Measurements from ENCODE around the gene PML.

Gene PML

DNA sequence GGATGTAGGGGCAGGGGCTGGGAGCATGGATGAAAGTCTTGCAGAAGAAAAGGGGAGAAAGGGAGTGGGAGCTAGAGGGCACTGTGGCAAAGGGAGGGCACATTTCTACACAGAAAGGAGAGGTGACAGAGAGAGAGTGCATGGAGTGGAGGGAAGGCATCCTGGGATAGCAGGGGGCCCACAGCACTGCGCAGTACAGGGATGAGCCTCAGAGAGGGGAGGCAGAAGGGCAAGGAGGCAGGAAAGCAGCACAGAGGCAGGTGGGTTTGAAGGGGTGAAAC is 7.8 kb upstream of the PML start:
- no peak for DNase-seq

DNA sequence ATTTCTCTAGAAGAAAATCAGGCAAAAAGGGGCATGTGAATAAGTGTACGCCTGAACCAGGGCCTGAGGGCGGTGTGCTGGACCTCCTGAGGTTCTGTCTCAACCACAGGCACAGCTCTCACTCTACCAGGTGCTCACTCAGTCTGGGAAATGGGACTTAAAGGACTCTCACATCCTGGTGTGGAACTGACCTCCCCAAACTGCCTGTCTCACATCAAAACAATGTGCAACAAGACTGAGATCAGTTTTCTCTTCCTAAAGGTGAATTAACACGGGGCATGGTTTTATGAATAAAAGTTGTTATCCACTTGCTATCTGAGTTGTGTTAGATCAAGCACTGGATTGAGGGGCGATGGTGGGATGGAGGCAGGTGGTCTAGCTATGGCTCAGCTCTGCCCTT is 7.3 kb upstream of the PML start:
- no peak for DNase-seq

DNA sequence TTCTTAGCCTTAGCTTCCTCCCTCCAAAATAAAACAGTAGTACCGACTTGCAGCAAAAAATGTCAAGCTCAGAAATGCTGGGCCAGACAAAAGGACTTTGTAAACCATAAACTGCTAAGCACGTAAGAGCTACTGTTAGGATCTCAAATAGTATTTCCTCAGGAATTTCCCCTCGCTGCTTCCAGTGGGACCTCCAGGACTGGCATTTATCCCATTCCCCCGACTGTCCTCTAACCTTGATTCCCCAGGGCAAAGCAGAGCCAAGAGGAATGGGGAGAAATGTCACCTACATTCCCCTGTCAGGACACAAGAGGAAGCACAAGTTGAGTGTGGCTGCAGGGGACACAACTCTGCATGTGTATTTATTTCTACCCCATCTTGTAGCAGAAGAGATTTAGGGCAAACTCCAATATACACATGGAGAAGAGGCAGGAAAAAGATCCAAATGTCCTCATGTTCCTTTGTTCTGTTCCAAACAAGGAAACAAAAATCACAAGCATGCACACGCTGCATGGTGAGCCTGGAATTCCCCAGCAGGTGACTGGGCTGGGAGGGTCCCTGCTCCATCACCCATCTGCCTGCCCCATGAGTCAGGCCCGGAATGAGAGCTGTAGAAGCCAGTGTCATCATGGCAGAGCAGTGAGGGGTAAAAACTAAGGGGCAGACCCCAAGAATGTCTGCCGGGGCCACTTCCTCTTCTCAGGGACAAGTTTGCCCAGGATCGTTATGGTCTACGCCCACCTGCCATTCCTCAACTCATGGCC is 6.7 kb upstream of the PML start:
- peak; percentile 65 for DNase-seq

DNA sequence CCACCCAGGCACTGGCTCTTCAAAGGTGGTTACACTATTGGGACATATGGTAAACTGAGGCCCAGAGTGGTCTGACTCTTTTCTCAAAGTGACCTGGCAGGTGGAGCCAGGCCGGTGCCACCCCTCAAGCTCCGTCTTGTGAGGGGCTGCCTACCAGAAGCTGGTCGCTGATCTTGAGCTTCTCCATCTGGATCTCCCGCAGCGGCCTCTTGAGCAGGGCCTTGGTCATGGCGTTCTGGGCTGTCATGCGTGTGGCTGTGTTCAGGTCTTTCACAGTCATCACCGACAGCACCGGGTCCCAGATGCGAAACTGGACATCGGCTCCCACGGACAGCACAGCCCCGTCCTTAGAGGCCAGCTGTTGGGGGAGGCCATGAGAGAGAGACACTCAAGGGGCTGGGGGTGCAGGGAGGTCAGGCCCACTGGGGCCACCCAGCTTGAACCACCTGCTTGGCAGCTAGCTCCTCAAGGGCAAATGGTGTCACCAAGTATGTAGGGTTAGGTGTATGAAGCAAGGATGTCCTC is 6.0 kb upstream of the PML start:
- DNase-seq, result no peak

DNA sequence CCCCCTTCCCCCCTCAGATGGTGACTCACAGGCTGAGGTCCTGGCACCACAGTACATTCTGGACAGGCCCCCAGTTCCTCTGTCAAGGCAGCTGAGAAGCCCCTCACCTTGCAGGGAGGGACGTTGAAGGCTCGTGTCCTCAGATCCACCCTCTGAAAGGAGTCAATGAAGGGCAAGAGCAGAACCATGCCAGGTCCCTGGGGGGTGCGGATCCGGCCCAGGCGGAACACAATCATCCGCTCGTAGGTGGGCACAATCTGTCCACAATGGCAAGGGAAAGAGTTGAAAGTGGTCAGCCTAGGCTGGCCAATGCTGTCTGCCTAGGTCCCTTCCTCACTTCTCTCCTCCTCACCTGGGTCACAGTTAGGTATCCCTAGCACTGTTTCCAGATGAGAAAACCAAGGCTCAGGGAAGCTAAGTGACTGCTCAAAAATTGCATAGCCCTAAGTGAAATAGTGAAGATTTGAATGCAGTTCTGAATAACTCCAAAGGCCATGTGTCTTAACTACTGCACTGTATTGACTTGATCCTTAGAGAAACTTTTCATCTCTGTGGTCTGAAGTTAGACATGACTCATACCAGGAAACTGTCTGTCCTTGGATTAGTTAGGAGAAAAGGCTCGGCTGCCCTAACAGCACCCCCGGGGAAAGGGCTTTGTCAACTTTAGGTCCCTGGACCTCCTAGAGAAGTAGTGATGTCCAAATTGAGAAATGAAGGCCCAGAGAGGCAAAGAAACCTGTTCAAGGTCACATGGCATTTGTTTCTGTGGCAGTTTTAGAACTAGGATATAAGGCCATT is 5.3 kb upstream of the PML start:
- DNase-seq, result peak; percentile 11

DNA sequence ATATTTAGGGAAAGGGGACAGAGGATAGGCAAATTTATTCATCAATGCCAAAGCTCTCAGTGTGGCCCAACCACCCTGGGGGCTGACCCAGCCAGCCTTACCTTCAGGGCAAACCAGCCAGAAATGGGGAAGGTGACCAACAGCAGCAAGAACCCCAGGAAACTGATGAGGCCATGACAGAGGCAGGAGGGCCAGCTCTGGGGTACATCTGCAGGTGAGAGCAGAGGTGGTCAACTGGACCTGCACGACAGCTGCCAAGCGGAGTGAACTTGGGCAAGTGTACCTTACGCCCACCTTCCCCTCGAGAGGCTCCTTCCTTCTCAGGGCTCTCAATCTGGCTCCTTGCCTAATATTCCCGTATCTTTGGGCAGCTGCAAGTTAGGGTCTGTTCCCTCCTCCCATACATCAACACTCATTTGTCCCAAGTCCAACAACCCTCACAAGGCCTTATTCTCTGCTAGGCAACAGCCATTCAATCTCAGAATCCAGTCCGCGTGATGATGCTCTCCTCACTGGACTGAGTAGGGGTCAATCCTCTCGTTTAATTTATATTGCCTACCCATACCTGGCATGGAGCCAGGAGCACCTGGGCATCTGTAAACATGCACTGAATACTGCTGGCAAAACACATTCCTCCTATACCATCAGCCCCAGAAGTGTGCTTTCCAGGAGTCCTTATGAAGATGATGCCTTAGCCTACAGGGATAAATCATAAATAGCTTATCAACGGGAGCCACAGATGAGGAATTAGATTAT is 4.1 kb upstream of the PML start:
- no peak for DNase-seq

DNA sequence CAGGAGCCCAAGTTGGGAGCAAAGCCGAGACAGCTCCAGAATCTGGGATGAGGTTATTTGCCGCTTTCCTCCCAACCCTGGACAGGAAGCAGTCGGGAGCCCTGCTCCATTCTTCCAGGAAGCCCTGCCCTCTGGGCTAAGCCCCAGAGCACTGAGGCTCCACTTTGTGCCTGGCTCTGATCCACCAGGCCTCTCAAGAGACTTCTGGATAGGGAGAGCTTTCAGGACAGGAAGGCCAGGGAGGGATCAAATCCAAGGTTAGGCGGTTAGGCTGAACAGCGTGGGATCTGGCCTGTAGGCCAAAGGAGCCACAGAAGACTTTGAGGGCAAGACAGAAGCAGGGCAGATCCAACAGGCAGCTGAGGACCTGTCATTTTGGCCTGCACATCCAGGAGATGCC is 3.3 kb upstream of the PML start:
- DNase-seq, result no peak

DNA sequence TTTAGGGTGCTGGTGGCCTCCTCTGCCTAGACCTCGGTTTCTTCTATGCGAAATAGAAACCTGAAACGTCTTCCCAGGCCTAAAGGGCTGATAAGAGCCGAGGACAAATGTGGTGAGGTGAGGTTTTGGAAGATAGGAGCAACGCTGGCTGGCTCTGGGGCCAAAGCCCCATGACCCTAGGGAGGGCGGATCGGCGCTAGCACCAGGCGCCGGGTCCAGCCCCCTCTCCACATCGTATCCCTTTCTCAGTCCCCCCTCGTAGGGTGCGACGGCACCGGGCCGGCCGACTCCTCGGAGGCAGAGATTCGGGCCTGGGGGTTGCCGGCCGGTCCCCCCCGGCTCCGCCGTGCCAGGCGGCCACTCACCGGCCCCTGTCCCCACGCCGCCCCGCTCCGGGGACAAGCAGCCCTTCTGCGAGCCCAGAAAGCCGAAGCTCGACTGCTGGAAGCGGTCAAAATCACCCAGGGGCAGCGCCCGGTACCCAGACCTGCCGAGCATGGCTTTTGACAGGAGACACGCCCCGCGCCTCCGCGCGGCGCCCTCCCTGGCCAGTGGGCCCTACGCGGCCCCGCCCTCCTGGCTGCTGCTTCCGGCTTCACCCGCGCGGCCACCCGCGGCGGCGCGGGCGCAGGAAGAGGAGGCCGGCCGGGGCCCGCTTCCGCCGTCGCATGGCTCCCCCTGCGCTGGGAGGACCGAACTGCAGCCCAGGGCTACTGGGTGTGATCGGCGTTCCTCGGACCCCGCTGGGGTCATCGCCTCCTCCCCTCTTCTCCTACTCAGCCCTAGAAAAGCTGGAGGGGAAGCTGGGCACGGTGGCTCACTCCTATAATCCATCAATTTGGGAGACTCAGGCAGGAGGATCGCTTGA is 2.6 kb upstream of the PML start, which contains the start of gene STOML1:
Gene STOML1, minus strand, starts transcription at position 570 of the 868 bp plus-strand sequence. Its CDS starts 72 bp downstream, at position 498.
- DNase-seq, result peak; percentile 96

DNA sequence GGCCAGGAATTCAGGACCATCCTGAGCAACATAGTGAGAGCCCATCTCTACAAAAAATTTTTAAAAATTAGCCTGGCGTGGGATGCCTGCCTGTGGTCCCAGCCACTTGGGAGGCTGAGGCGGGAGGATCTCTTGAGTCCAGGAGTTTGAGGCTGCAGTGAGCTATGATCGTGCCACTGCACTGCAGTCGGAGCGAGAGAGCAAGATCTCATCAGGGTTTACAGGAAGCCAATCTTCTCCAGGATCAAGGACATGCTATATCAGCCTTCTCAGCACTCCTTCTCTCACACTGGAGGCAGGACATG is 2.0 kb upstream of the PML start:
- DNase-seq, result no peak

DNA sequence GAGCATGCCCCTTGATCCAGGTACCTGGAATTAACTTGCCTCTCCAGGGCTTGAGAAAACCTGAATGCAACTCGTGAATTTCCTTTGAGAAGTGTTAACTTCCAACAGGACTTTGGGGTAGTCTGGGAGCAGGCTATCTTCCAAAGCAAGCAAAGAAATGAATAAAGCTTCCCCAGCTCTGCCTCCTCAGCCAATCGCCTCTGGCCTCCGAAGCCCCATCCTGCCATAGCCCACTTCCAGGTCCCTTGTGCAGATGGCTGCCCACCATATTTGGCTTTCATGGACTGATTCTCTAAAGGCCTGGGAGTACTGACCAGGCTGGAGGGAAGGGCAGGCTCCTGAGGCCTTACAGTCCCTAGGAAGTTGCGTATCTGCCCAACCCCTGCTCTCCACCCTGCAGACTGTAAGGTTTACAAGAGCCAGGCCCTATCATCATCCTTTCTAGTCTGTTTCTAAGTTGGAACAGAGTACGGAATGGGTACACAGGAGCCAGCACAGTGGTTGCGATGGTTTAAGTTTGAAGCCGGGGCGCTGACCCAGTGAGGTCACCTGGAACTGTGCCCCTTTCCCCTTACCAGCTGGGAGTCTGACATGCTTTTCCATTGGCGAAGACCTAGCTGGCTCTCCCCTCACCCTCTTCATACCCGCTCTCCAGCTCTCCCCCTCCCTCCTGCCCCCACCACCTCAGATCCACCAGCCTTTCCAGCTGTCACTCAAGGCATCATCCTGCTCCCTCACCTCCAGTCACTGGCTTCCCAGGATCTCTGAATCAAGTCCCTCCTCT is 1.1 kb upstream of the PML start:
- no peak for DNase-seq

DNA sequence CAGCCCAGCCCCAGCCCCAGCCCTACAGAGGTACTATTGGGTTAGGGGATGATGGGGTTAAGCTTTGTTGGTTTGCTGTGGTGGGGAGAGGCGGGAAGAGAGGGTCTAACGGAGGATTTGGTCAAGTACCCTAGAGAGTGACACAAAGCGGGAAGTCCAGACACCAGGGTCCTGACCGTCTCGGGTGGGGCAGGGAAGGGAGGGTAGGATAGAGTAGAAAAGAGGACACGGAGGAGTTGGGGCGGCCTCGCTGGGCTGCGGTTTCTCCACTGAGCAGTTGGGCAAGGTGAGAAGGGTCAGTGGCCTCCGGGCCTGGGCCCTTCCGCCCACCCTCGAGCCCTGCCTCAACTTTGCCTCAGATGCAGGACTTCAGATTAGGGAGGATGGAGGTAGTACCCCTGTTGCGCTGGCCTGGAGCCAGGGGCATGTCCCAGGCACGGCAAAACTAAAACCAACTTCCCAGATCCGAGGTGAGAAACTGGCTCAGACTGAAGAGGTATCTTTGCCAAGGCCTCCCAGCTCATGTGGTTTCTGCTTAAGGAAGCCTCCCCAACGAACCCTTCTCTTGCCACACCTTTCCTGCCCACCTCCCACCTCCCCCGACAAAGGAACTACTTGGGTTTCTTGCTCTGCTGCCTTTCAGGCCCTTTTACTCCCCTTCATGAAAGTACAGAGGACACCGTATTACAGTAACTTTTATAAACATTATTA is 551 bp downstream of the PML start:
- peak; percentile 74 for DNase-seq

DNA sequence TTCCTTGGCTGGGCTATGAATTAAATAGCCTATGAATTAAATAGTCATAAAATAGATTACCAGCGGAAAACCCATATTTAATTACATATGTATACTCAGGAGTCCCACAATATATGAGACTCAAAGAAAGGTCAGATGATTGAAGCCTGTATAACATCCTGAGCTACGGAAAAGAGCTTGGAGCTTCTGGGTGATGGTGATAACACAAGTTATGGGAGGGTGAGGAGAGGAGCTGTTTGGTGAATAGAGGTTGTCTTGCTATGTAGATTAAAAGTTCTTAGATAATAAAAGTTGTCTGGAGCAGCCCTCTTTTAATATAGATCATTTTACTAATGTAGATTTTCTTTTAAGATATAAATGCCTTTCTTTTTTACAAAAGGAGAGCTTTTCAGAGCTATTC is 1.8 kb downstream of the PML start:
- no peak for DNase-seq

DNA sequence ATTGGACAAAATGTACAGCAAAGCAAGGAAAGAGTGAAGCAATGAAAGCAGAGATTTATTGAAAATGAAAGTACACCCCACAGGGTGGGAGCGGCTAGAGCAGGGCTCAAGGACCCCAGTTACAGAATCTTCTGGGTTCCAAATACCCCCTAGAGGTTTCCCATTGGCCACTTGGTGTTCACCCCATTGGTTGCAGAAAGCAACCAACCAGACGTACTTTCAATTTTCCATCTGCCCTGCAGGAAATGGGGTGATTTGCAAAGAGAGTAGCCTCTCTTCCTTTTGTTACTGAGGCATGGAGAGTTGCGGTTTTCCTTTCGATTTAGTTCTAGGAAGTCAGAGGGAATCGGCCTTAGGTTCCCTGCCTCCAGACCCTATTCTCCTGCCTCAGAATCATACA is 2.4 kb downstream of the PML start:
- peak; percentile 92 for DNase-seq

DNA sequence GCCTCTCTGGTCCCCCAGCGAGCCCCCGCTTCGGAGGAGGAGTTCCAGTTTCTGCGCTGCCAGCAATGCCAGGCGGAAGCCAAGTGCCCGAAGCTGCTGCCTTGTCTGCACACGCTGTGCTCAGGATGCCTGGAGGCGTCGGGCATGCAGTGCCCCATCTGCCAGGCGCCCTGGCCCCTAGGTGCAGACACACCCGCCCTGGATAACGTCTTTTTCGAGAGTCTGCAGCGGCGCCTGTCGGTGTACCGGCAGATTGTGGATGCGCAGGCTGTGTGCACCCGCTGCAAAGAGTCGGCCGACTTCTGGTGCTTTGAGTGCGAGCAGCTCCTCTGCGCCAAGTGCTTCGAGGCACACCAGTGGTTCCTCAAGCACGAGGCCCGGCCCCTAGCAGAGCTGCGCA is 3.5 kb downstream of the PML start:
- no peak for DNase-seq

DNA sequence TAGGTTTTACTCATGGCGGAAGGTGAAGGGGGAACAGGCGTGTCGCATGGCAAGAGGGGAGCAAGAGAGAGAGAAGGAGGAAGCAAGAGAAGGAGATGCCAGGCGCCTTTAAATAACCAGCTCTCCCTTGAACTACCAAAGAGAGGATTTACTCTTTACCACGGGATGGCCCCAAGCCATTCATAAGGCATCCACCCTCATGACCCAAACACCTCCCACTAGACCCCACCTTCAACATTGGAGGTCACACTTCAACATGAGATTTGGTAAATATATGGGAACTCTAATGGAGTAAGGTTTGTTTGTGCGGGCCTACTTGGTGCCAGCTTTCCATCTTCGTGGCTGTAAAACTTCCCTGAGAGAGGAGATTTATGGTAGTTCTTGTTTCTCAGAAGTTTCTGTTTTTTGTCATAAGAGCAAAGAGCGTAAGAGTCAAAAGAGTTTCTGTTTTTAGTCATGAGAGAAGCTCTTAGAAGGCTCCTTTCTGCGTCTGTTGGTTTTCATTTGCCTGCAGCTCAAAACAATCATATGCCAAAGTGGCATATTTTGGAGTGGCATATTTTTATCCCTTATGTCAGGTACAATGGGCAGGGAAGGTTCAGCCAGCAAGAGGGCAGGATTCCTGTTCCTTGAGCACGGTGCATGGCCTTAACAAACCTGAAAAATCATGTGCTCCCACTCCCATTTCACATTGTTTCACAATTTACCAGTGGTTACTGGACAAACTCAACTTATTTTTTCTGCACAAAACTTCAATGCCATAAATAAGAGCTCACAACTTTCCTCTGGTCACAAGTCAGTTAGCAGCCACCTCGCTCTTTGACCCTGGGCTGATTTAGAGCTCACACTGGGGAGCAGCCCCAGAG is 12.5 kb downstream of the PML start:
- DNase-seq, result no peak

DNA sequence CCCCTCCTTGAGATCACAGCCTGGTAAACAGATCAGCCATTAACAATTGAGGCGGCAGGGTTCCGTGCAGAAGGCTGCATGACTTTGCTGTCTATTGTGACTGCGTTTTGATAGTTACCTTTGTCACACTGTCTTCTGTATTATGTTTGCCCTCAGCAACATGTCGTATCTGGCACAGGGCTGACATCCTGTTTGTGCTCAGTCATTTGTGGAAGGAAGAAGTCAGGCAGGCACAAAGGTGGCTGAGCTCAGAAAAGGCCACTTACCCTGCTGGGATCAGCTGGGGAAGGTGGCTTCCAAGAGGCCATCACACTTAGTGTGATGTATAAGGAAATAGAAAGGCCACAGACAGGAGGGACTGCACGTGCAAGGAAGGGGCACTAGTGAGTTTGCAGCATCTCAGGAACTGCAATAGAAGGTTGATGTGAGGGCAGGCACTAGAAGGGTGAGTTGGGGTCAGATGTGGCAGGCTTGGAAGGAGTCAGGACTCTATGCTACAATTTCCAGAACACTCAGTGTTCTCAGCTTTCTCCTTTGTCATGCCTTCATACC is 13.4 kb downstream of the PML start:
- DNase-seq, result no peak

DNA sequence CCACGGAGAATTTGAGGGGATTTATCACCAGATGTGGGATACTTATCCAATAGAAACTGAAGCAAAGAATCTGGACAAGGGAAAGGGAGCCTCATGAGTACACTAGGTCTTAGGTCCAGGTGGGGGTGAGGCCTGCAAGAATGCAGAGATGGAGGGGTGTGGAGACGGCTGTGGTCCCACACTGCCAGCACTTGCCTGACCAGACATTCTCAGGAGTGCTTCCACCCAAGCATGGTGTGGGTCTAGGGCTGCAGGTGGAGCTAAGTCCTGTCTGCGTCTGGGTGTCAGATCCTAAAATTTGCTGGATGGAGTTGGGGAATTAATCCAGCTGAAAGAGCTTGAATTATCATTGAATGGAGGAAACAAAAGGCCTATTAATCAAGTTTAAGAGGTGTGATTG is 14.4 kb downstream of the PML start:
- no peak for DNase-seq

DNA sequence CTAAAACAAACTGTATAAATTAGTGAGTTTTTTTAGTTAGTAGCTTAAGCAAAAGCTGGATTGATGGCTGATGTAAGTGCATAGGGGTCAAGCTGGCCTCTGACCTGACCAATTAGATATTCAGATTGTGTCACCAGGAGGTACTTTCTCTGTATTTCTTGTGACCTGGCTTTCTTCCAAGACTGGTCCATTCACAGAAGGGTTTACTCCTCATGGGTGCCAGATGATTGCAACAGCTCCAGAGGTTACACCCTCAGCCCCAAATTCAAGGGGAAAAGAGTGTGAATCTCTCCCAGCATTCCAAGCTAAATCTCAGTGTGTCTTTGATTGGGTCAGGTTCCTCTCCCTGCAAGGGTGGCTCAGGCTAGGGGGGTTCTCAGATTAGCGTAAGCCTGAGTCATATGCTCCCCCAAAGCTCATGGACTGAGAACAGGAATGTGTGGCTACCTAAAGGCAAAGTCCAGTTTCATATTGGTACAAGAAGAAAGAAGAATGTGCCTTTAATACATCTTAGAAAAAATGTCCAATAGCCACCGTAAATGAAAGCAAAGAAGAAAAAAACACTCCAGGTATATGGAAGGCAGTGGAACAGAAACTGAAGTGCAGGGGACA is 16.5 kb downstream of the PML start:
- peak; percentile 58 for DNase-seq

DNA sequence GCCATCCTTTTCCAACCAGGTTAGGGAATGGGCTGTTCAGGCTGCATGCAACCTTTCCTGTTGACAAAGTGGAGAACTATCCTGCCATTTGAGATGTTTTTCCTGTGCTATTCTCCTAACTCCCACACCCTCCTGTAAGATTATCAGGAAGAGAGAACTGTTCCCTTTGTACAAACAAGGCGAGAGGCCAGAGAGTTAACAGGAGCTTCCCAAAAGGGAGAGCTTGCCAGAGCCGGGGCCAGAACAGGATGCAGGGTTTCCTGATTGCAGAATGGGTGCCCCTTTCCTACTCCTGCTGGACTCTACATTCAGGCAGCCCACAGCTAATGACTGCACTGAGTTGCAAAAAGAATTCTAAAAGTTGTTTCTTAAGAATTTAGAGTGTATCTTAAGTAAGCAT is 17.1 kb downstream of the PML start:
- DNase-seq, result peak; percentile 29

Data from inflammatory macrophage treated with lipopolysaccharide for 4 hours (primary cell).